Measurements from ENCODE around the gene PHACTR4. TPM values are rescaled to one million over a fixed set of nuclear protein-coding genes. Genes with fewer than 3 reads are reported as not detected.
"Not testable (repeated sequence)": the region's sequence is repeated elsewhere in the genome, so short reads cannot be mapped to it uniquely, and the experiment has no call there.

PHACTR4 gene
- total RNA-seq, 1 donor from 2014 or later, result 74.6 TPM

DNA sequence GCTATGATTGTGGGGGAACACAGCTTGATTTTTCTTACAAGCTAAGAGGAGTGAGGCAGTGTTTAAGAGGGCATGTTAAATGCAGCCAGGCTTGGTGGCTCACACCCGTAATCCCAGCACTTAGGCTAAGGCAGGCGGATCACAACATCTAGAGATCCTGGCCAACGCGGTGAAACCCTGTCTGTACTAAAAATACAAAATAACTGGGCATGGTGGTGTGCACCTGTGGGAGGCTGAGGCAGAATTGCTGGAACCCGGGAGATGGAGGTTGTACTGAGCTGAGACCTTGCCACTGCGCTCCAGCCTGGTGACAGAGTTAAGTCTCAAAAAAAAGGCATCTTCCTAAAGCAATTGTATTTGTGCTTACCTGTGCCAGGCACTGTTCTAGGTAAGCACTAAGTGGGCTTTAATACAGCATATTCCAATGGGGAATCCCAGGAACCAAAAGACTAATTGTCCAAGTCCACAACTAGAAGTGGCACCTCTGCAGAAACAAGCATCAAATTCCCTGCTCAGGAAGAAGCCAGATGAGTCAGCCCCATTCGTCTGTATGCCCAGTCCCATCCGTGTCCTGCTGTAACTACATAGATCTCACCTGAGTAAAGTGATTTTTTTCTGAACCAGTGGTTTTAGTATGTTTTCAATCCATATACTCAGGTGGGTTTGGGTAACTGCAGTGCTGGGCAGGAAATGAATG, 140.9 kb downstream of the PHACTR4 start:
- peaks cover 10% of the 10 kb centered on the region for H3K4me1 Mint-ChIP-seq (ENCODE audit: low read depth, unreplicated experiment)
- no peaks in the 10 kb centered on the region for H3K36me3 Mint-ChIP-seq (ENCODE audit: unreplicated experiment)
- no peak overlapping the region for H3K4me3 Mint-ChIP-seq (ENCODE audit: unreplicated experiment)
- TF ChIP-seq, protein P1, sequence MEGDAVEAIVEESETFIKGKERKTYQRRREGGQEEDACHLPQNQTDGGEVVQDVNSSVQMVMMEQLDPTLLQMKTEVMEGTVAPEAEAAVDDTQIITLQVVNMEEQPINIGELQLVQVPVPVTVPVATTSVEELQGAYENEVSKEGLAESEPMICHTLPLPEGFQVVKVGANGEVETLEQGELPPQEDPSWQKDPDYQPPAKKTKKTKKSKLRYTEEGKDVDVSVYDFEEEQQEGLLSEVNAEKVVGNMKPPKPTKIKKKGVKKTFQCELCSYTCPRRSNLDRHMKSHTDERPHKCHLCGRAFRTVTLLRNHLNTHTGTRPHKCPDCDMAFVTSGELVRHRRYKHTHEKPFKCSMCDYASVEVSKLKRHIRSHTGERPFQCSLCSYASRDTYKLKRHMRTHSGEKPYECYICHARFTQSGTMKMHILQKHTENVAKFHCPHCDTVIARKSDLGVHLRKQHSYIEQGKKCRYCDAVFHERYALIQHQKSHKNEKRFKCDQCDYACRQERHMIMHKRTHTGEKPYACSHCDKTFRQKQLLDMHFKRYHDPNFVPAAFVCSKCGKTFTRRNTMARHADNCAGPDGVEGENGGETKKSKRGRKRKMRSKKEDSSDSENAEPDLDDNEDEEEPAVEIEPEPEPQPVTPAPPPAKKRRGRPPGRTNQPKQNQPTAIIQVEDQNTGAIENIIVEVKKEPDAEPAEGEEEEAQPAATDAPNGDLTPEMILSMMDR (IDR thresholded peaks at IDR 0.05; ENCODE audit: partially characterized antibody, unreplicated experiment), result no peak
- H3K27me3 Mint-ChIP-seq (ENCODE audit: unreplicated experiment), result peaks cover 4% of the 10 kb centered on the region
- peak overlapping the region; percentile 33 for H3K27ac Mint-ChIP-seq (ENCODE audit: unreplicated experiment)
- no peak for DNase-seq
- H3K9me3 Mint-ChIP-seq (ENCODE audit: unreplicated experiment), result peaks cover 3% of the 10 kb centered on the region

- H3K27ac Mint-ChIP-seq (ENCODE audit: unreplicated experiment), result peak overlapping the region; percentile 33
- H3K4me1 Mint-ChIP-seq (ENCODE audit: low read depth, unreplicated experiment), result peaks cover 10% of the 10 kb centered on the region
- peaks cover 4% of the 10 kb centered on the region for H3K27me3 Mint-ChIP-seq (ENCODE audit: unreplicated experiment)
- DNase-seq, result no peak
- TF ChIP-seq, protein P1 (IDR thresholded peaks at IDR 0.05; ENCODE audit: partially characterized antibody, unreplicated experiment), result no peak
- no peak overlapping the region for H3K4me3 Mint-ChIP-seq (ENCODE audit: unreplicated experiment)
- no peaks in the 10 kb centered on the region for H3K36me3 Mint-ChIP-seq (ENCODE audit: unreplicated experiment)
- H3K9me3 Mint-ChIP-seq (ENCODE audit: unreplicated experiment), result peaks cover 3% of the 10 kb centered on the region
These were observed 141.5 kb downstream of the PHACTR4 start for GRCh38 chr1:28510970-28511440.

GRCh38 chr1:28512058-28512611, 142.6 kb downstream of the PHACTR4 start:
- Mint-ChIP-seq H3K4me1 (ENCODE audit: low read depth, unreplicated experiment) (peaks cover 10% of the 10 kb centered on the region), H3K9me3 (ENCODE audit: unreplicated experiment) (peaks cover 2% of the 10 kb centered on the region), H3K4me3 (ENCODE audit: unreplicated experiment) (no peak overlapping the region), H3K27ac (ENCODE audit: unreplicated experiment) (no peak overlapping the region), H3K27me3 (ENCODE audit: unreplicated experiment) (no peaks in the 10 kb centered on the region), H3K36me3 (ENCODE audit: unreplicated experiment) (no peaks in the 10 kb centered on the region)
- DNase-seq, result no peak
- TF ChIP-seq, protein P1 (IDR thresholded peaks at IDR 0.05; ENCODE audit: partially characterized antibody, unreplicated experiment), result no peak

GRCh38 chr1:28514445-28514933, 144.9 kb downstream of the PHACTR4 start:
- H3K36me3 Mint-ChIP-seq (ENCODE audit: unreplicated experiment); H3K9me3 Mint-ChIP-seq (ENCODE audit: unreplicated experiment); H3K4me3 Mint-ChIP-seq (ENCODE audit: unreplicated experiment); H3K4me1 Mint-ChIP-seq (ENCODE audit: low read depth, unreplicated experiment); H3K27ac Mint-ChIP-seq (ENCODE audit: unreplicated experiment); DNase-seq: not testable (repeated sequence)
- peaks cover 11% of the 10 kb centered on the region for H3K27me3 Mint-ChIP-seq (ENCODE audit: unreplicated experiment)

DNA sequence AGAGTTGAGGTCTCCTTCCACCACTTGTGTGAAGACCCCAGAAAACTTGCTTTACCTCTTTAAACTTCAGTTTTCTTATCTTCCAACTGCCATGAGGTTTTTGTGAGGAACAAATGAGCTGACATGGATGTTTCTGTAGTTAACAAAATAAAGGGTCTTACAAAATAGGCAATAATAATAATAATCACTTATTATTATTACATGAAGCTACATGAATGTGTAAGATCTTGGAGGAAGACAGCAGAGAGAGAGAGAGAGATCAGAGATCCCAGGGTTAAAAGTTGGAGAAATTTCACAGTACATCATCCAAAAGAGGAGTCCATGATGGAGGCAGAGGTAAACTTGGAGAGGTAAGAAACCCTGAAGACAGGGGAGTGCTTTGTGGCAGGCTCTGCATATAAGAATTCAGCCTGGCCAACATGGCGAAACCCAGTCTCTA, 147.0 kb downstream of the PHACTR4 start:
- peaks cover 11% of the 10 kb centered on the region for H3K27me3 Mint-ChIP-seq (ENCODE audit: unreplicated experiment)
- no peak for DNase-seq
- H3K27ac Mint-ChIP-seq (ENCODE audit: unreplicated experiment), result no peak overlapping the region
- TF ChIP-seq, protein P1 (IDR thresholded peaks at IDR 0.05; ENCODE audit: partially characterized antibody, unreplicated experiment), result no peak
- peaks cover 8% of the 10 kb centered on the region for H3K4me1 Mint-ChIP-seq (ENCODE audit: low read depth, unreplicated experiment)
- peaks cover 4% of the 10 kb centered on the region for H3K9me3 Mint-ChIP-seq (ENCODE audit: unreplicated experiment)
- no peak overlapping the region for H3K4me3 Mint-ChIP-seq (ENCODE audit: unreplicated experiment)
- no peaks in the 10 kb centered on the region for H3K36me3 Mint-ChIP-seq (ENCODE audit: unreplicated experiment)
